HK-2 (cell line): ENCODE measurements around the gene ARIH2.
A peak's percentile ranks its signal among the peaks of the same experiment; 100 is the strongest.

ENCODE experiments used
- DNase-seq: peaks from one replicate; pipeline ENCODE4 v3.0.0-alpha.2; 2018; ENCODE audit not compliant: unreplicated experiment

The ARIH2 gene

GRCh38 chr3:48974076-48974864 is 55.6 kb downstream of the ARIH2 start:
- DNase-seq = no peak

GRCh38 chr3:48979451-48979850 is 60.8 kb downstream of the ARIH2 start:
- DNase-seq = no peak

GRCh38 chr3:48980295-48980694 is 61.7 kb downstream of the ARIH2 start:
- DNase-seq = no peak

- DNase-seq = no peak
These were observed 63.4 kb downstream of the ARIH2 start for GRCh38 chr3:48982016-48982415.

- no peak for DNase-seq
These were observed 64.0 kb downstream of the ARIH2 start for GRCh38 chr3:48982686-48983085.

GRCh38 chr3:48983096-48983495 is 64.5 kb downstream of the ARIH2 start:
- DNase-seq = no peak

GRCh38 chr3:48984663-48985062 is 66.0 kb downstream of the ARIH2 start:
- no peak for DNase-seq

- DNase-seq = no peak
These were observed 67.3 kb downstream of the ARIH2 start for GRCh38 chr3:48985831-48986376.

- DNase-seq = peak; percentile 22
These were observed 70.6 kb downstream of the ARIH2 start for GRCh38 chr3:48989126-48989795.

GRCh38 chr3:48989796-48990635 is 71.4 kb downstream of the ARIH2 start, which contains the start of gene P4HTM:
Gene P4HTM, plus strand, starts transcription at chr3:48990241. Its CDS starts 16 bp downstream, at chr3:48990257.
- DNase-seq = peak; percentile 87

GRCh38 chr3:48990636-48991469 is 72.2 kb downstream of the ARIH2 start:
- peak; percentile 21 for DNase-seq

- DNase-seq = no peak
These were observed 73.4 kb downstream of the ARIH2 start for GRCh38 chr3:48991851-48992545.

GRCh38 chr3:48993834-48994233 is 75.2 kb downstream of the ARIH2 start:
- DNase-seq = no peak

GRCh38 chr3:48996640-48997039 is 78.0 kb downstream of the ARIH2 start:
- no peak for DNase-seq

GRCh38 chr3:48997102-48997635 is 78.5 kb downstream of the ARIH2 start:
- DNase-seq = no peak

GRCh38 chr3:48997714-48998637 is 79.3 kb downstream of the ARIH2 start:
- no peak for DNase-seq

- no peak for DNase-seq
These were observed 80.6 kb downstream of the ARIH2 start for GRCh38 chr3:48999085-48999858.

- no peak for DNase-seq
These were observed 82.5 kb downstream of the ARIH2 start for GRCh38 chr3:49001155-49001554.
